ENCODE results near the gene ITGB4.

GRCh38 chr17:75730065-75730464 is 8.8 kb downstream of the ITGB4 start:
- TF ChIP-seq EP300 (IDR thresholded peaks at IDR 0.05) (no peak), CTCF (IDR thresholded peaks at IDR 0.05) (no peak), POLR2A (IDR thresholded peaks at IDR 0.05) (no peak)

Measured in tibial nerve (tissue), 4 donors.